Raji (cell line): ENCODE data around the gene MBNL1.

Source experiments
- POLR2A ChIP-seq: IDR thresholded peaks from 2 replicates; pipeline ENCODE4 v1.6.1; 2011; ENCODE audit warnings: low read depth, low read length, control low read depth; ENCODE audit not compliant: insufficient read depth

MBNL1 gene

GRCh38 chr3:152375546-152375945, 106.8 kb downstream of the MBNL1 start:
- TF ChIP-seq POLR2A = no peak

- peak; percentile 40; the same call in 1 of the 2 replicates for TF ChIP-seq POLR2A
Measured at GRCh38 chr3:152376351-152377183, 107.8 kb downstream of the MBNL1 start.

GRCh38 chr3:152377184-152377570, 108.4 kb downstream of the MBNL1 start:
- TF ChIP-seq POLR2A = no peak

- TF ChIP-seq POLR2A = no peak
Measured at GRCh38 chr3:152379415-152380042, 110.8 kb downstream of the MBNL1 start.

GRCh38 chr3:152380043-152380442, 111.3 kb downstream of the MBNL1 start:
- no peak for TF ChIP-seq POLR2A

- no peak for TF ChIP-seq POLR2A
Measured at GRCh38 chr3:152381881-152382295, 113.2 kb downstream of the MBNL1 start.

- TF ChIP-seq POLR2A = no peak
Measured at GRCh38 chr3:152382312-152383135, 113.8 kb downstream of the MBNL1 start.

GRCh38 chr3:152383136-152383606, 114.4 kb downstream of the MBNL1 start:
- TF ChIP-seq POLR2A = no peak

- TF ChIP-seq POLR2A = no peak
Measured at GRCh38 chr3:152384412-152384811, 115.7 kb downstream of the MBNL1 start.

- no peak for TF ChIP-seq POLR2A
Measured at GRCh38 chr3:152385761-152386160, 117.0 kb downstream of the MBNL1 start.

- TF ChIP-seq POLR2A = no peak
Measured at GRCh38 chr3:152386208-152386607, 117.5 kb downstream of the MBNL1 start.

GRCh38 chr3:152388631-152389030, 119.9 kb downstream of the MBNL1 start:
- no peak for TF ChIP-seq POLR2A

- no peak for TF ChIP-seq POLR2A
Measured at GRCh38 chr3:152389316-152389934, 120.7 kb downstream of the MBNL1 start.

- no peak for TF ChIP-seq POLR2A
Measured at GRCh38 chr3:152390647-152391046, 121.9 kb downstream of the MBNL1 start.

GRCh38 chr3:152391671-152392070, 122.9 kb downstream of the MBNL1 start:
- TF ChIP-seq POLR2A = no peak
